Pancreas (tissue), 10 donors: ENCODE measurements around the gene GPC5. TPM values are rescaled to one million over a fixed set of nuclear protein-coding genes. Genes with fewer than 3 reads are reported as not detected.

Source experiments
- ATAC-seq, 4 donors: fragments of 200-7000 bp; cut with Tn5 transposase; one replicate each; pipeline versions ENCODE4 v1.8.0 to v1.9.1; 2020; ENCODE audit warnings: mild to moderate bottlenecking in 4 of 4, moderate library complexity in 4 of 4
- DNase-seq, 6 donors: peaks; one replicate each; pipeline ENCODE4 v3.0.0-alpha.2; 2020
- FAIRE-seq: peaks from 2 replicates; lab custom pipeline; 2012; peaks lifted over from hg19 to GRCh38; lab: Jason Lieb, UNC
- H3K27ac ChIP-seq, 4 donors: fragments of 200-600 bp; sonication (generic); 1 replicate in 3 of 4; 2 replicates in 1 of 4; pipeline versions ENCODE4 v1.5.0 to v1.8.0; 2020
- H3K27me3 ChIP-seq, 4 donors: fragments of 200-600 bp; one replicate each; pipeline ENCODE4 v1.8.0; 2021
- H3K36me3 ChIP-seq, 3 donors: fragments of 200-600 bp; sonication (generic) in 1 of 3; one replicate each; pipeline versions ENCODE4 v1.5.0 to v1.8.0; 2020 to 2021
- H3K4me1 ChIP-seq, 3 donors: fragments of 200-600 bp; one replicate each; pipeline ENCODE4 v1.8.0; 2021
- H3K4me3 ChIP-seq, 4 donors: fragments of 200-600 bp; sonication (generic) in 2 of 4; one replicate each; pipeline versions ENCODE4 v1.5.0 to v1.8.0; 2020 to 2021
- H3K9me3 ChIP-seq, 4 donors: fragments of 200-600 bp; one replicate each; pipeline ENCODE4 v1.8.0; 2021
- CTCF ChIP-seq, 4 donors: fragments of 200-600 bp; sonication (generic) in 3 of 4; IDR thresholded peaks; one replicate each; pipeline versions ENCODE4 v1.5.0 to v1.8.0; 2021; ENCODE audit warnings: antibody characterized with exemption in 4 of 4
- WGBS, 2 donors: extraction: QIAGEN DNeasy Blood & Tissue Kit; methylation state at CpG; one replicate each; pipeline ENCODE4 v1.1.7; 2013; 5-methylcytosine and 5-hydroxymethylcytosine counted together
- intact Hi-C, 3 donors: fragments of 100-400 bp; cut with DNase I; formaldehyde crosslinking; loops; one replicate each; pipeline versions ENCODE4 v1.11.1 to v1.14.2; 2022
- polyA plus RNA-seq, 2 donors: library from polyadenylated mRNA; stranded (reverse); fragments of 200-250 nt; gene quantifications; one replicate each; pipeline ENCODE4 v1.2.3, GENCODE V29; 2013
- total RNA-seq, 6 donors: library from RNA; stranded (reverse); fragmentation: NEBNext Ultra II Directional in 4 of 6; extraction: Animal tissue kit (Norgen Biotek cat#: 25700) in 4 of 6; gene quantifications; one replicate each; pipeline versions ENCODE4 v1.2.1 to v1.2.4, GENCODE V29; 2021 to 2023
- donor health status: healthy with polysubstance abuse.
- donor health status: DM: no; HTN: no; CAD: no; lungs with moderate emphysema.
- donor health status: DM: no; HTN: no; CAD: no.
- donor health status: control.
- donor health status: control.
- donor health status: Bipolar disorder and iron deficiency.
- donor health status: DM: yes; HTN: yes; CAD: no.
- donor health status: DM: no; HTN: no; CAD: no.
- donor health status: DM: no; HTN: no; CAD: no.
- donor health status: DM: yes; HTN: yes; CAD: no.

GPC5 gene
- total and polyA plus RNA-seq, 8 donors, result 0.12 to 0.35 (median 0.35) TPM; not detected in 5

GRCh38 chr13:91767651-91768050, 369.2 kb downstream of the GPC5 start:
- Histone ChIP-seq H3K9me3 (no peaks in the 10 kb centered on the region), H3K4me3 (no peak overlapping the region), H3K36me3 (no peaks in the 10 kb centered on the region), H3K4me1 (no peaks in the 10 kb centered on the region), H3K27me3 (no peaks in the 10 kb centered on the region), H3K27ac (no peak overlapping the region)
- WGBS, 2 donors, result 39 to 52% methylated on average over 4 of the region's 4 CpGs
- no peak for TF ChIP-seq CTCF (IDR thresholded peaks at IDR 0.05)
- intact Hi-C loops, result no loop called here
- no peak for DNase-seq
- no peak for ATAC-seq
- FAIRE-seq, result no peak

GRCh38 chr13:91768746-91769145, 370.3 kb downstream of the GPC5 start:
- FAIRE-seq, result no peak
- intact Hi-C loops, result no loop called here
- Histone ChIP-seq H3K27me3 (no peaks in the 10 kb centered on the region), H3K9me3 (no peaks in the 10 kb centered on the region), H3K4me1 (no peaks in the 10 kb centered on the region), H3K36me3 (no peaks in the 10 kb centered on the region), H3K4me3 (no peak overlapping the region), H3K27ac (no peak overlapping the region)
- 73 to 87% methylated on average over 2 of the region's 2 CpGs for WGBS, 2 donors
- ATAC-seq, result no peak
- no peak for TF ChIP-seq CTCF (IDR thresholded peaks at IDR 0.05)
- no peak for DNase-seq

- WGBS, 2 donors, result 0 to 53% methylated on average over 1 of the region's 1 CpG
- ATAC-seq (no peak), DNase-seq (no peak), FAIRE-seq (no peak)
- Histone ChIP-seq H3K27ac (no peak overlapping the region), H3K4me1 (no peaks in the 10 kb centered on the region), H3K27me3 (no peaks in the 10 kb centered on the region), H3K36me3 (no peaks in the 10 kb centered on the region), H3K9me3 (no peaks in the 10 kb centered on the region), H3K4me3 (no peak overlapping the region)
- intact Hi-C loops, result no loop called here
- TF ChIP-seq CTCF (IDR thresholded peaks at IDR 0.05), result no peak
Measured at GRCh38 chr13:91771229-91771628, 372.8 kb downstream of the GPC5 start.

GRCh38 chr13:91773591-91774227, 375.3 kb downstream of the GPC5 start:
- H3K4me1 ChIP-seq, result no peaks in the 10 kb centered on the region
- no peaks in the 10 kb centered on the region for H3K27me3 ChIP-seq
- no peaks in the 10 kb centered on the region for H3K36me3 ChIP-seq
- ATAC-seq (no peak), DNase-seq (no peak), FAIRE-seq (no peak)
- no peak overlapping the region for H3K4me3 ChIP-seq
- intact Hi-C loops, result no loop called here
- no peak for TF ChIP-seq CTCF (IDR thresholded peaks at IDR 0.05)
- WGBS, 2 donors, result 24 to 31% methylated on average over 3 of the region's 3 CpGs
- H3K9me3 ChIP-seq, result no peaks in the 10 kb centered on the region
- no peak overlapping the region for H3K27ac ChIP-seq

- intact Hi-C loops, result no loop called here
- TF ChIP-seq CTCF (IDR thresholded peaks at IDR 0.05), result no peak
- H3K36me3 ChIP-seq, result no peaks in the 10 kb centered on the region
Measured at GRCh38 chr13:91774397-91774796, 376.0 kb downstream of the GPC5 start.

More at GRCh38 chr13:91774397-91774796, 376.0 kb downstream of the GPC5 start:
- no peaks in the 10 kb centered on the region for H3K9me3 ChIP-seq
- no peaks in the 10 kb centered on the region for H3K27me3 ChIP-seq
- H3K4me3 ChIP-seq, result no peak overlapping the region
- WGBS, 2 donors, result 89 to 91% methylated on average over 3 of the region's 3 CpGs
- FAIRE-seq, result no peak
- no peak overlapping the region for H3K27ac ChIP-seq
- no peak for DNase-seq
- H3K4me1 ChIP-seq, result no peaks in the 10 kb centered on the region
- no peak for ATAC-seq
